NCI-H2196 (cell line): ENCODE measurements around the gene GPR179.
A peak's percentile ranks its signal among the peaks of the same experiment; 100 is the strongest.

ENCODE experiments used
- DNase-seq: peaks from one replicate; lab custom pipeline; 2025; ENCODE audit not compliant: unreplicated experiment; lab: John Stamatoyannopoulos, UW

GPR179 gene

GRCh38 chr17:38344420-38344745 is 627 bp upstream of the GPR179 start:
- DNase-seq: no peak

DNA sequence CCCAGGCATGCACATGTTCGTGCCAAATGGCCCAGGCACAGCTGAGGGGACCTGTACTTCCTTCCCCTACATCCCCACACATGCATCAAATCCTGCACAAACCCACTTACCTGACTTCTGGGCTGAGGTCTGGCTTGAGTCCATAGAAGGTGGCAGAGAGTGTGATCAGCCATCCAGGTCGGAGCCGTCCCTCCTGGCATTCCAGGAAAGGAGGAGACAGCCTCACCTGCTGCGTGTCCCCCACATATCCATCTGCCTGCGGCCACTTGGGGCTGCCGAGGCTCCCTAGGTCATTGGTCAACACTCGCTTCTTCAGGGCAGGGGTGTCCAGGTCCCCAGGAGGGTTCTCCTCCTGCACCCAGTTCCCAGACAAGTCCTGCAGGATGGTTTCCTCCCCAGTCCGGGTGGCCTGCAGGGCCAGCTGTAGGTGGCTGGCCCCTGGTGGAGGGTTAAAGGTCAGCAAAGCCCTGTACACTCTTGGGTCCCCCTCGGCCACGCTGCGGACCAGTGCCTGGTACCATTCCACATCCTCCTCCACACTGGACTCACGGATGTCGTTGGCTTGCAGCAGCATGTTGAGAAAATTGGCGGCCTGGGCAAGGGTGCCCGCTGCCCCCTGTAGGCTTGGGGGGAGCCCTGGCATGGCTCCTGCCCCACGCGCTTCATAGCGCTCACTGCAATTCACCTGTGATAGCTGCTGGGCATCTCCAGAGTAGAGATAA is 709 bp downstream of the GPR179 start:
- no peak for DNase-seq

GRCh38 chr17:38341035-38341721 is 2.6 kb downstream of the GPR179 start:
- peak; percentile 55 for DNase-seq

- DNase-seq: no peak
These were observed 3.9 kb downstream of the GPR179 start for GRCh38 chr17:38339891-38340290.

DNA sequence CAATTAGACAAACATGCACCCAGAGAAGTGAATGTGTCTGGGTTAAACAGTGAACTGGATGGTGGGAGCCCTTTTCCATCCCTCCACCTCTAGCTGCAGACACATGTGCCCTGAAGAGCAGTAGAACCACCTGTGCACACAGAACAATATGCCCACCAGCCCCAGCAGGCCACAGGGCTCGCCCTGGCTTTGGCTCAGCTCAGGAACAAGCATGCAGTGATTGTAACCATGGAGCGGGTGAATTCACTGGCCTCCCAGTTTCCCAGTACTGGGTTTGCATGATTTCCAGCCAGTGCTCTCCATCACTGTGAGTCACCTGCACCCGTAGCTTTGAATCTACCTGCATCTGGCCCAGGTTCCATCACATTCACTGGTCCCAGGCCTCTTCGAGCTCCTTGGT is 5.2 kb downstream of the GPR179 start:
- DNase-seq: no peak

DNA sequence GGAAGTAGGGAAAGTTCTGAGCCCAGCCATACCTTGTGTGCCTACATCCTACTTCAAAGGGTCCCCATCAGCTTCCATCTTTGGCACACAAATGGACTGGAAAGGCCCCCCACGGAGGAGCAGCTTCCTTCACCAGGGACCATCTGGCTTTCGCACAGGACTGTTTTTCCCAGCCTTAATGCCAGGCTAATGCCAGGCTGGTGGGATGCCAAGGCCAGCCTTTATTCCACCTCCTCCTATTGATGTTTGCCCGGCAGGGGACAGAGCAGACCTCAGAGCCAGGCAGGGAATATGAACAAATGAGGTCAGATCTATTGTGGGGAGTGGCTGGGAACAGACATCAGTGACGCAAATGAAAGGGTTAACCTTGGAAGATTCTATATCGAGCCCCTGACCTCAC is 5.7 kb downstream of the GPR179 start:
- no peak for DNase-seq

GRCh38 chr17:38336838-38337237 is 6.9 kb downstream of the GPR179 start:
- no peak for DNase-seq

- DNase-seq: no peak
These were observed 9.0 kb downstream of the GPR179 start for GRCh38 chr17:38334480-38335364.

- peak; percentile 6 for DNase-seq
These were observed 10.0 kb downstream of the GPR179 start for GRCh38 chr17:38333635-38334295.

DNA sequence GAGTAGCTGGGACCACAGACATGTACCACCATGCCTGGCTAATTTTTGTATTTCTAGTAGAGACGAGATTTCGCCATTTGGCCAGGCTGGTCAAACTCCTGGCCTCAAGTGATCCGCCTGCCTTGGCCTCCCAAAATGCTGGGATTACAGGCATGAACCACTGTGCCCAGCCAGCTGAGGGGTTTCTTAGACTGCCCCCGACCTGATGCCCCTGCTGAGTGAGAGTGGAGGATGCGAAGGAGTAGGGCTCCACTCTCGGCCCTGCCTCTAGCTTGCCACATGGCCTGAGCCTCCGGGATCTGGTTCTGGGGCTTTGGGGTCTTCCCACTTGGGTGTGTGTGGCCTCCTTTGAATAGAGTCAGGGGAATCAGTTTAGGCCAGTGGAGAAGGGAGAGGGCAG is 11.0 kb downstream of the GPR179 start:
- no peak for DNase-seq

GRCh38 chr17:38330941-38331411 is 12.8 kb downstream of the GPR179 start:
- DNase-seq: no peak

- DNase-seq: no peak
These were observed 13.7 kb downstream of the GPR179 start for GRCh38 chr17:38329808-38330730.

DNA sequence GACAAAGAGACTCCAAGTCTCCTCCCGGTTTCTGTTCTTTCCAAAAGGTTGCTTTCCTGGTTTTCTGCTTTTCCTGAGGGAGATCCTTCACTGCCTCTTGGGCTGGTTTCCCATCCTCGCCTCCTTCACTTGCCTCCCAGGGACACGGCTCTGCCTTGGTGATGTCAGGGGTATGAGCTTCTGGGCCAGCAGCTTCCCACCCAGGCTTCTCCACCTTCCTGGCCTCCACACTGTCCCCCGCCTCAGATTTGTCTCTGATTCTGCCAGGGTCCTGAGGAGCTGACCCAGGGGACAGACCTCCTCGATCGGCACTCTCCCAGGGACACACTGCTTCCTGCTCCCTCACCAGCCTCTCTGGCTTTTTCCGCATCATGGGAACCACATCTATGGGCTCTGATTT is 14.5 kb downstream of the GPR179 start:
- no peak for DNase-seq

DNA sequence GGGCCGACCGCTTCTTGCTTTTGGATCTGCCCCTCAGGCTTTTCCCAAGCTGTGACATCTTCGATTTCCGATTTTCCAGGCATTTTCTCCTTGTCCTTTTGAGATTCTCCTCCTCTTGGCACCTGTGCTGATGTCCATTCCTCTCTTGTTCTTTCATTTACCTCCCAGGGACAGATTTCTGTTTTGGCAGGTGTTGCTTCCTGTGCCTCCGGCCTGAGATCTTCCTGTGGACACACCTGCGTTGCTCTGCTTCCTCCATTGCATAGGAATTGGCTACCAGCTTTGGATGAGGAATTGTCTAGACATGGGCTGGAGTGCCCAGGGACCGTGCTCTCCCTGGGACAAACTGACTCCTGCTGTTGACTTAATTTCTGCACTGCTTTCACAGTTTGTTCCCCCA is 15.1 kb downstream of the GPR179 start:
- no peak for DNase-seq

DNA sequence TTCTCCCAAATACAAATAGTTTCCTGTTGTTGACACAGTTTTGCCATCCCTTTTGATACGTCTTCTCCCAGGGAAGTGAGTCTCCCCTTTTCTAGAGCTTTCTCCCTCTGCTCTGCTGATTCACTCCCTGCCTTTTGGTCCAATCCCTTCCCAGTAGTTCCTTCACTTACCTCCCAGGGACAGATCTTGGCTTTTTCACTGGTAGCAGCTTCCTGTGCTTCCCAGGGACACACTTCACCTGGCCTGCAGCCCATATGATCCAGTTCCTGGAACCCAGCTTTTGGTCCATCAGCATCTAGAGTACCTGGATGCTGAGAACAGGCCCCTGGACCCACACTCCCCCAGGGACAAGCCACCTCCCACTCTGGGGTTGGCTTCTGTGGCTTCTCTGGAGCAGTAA is 15.8 kb downstream of the GPR179 start:
- no peak for DNase-seq

- no peak for DNase-seq
These were observed 16.6 kb downstream of the GPR179 start for GRCh38 chr17:38326996-38327792.

DNA sequence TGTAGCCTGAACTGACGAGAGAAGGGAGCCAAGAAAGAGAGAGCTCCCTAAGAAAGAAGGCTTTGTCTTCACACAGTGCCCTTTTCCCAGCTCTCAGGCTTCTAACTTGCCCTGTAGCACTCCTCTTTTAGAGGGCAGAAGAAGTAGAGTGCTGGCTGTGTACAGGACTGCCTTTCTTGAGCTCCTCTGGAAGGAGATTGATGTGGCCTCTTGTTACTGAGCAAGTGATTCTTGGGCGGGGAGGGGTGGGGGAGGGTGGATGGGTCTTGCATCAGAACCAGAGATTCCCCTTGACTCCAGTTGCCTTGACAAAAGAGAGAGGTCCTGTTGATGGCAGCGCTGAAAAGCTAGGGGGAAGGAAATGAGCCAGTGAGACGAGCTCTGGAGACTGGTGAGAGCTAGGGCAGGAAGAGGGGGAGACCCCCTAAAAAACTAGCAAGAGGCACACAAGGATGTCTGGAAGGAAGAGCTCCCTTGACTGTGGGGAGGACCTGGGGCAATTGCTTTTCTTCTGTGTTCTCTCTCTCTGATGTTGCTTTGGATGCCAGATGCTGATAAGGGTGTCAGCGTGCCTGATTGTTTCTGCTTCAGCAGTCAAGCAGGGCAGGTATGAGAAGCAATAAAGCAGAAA is 18.4 kb downstream of the GPR179 start:
- no peak for DNase-seq

DNA sequence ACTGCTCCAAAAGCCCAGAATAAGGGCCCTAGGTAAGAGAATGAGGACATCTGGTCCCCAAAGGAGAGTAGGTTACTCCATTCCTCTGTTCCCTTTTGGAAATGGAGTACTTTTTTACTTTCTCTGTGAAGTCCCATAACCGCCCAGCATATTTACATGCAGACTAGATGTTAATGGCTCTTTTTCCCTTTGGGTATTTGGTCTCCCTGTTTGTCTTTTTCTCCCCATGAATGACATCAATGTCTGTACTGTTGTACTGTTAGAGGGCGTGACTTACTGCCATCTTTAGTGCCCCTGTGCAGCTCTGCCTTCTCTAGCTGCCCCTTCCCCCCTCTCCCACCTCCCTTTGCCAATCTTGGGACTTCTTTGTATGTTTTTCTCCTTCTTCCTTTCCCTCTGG is 19.0 kb downstream of the GPR179 start:
- DNase-seq: no peak

DNA sequence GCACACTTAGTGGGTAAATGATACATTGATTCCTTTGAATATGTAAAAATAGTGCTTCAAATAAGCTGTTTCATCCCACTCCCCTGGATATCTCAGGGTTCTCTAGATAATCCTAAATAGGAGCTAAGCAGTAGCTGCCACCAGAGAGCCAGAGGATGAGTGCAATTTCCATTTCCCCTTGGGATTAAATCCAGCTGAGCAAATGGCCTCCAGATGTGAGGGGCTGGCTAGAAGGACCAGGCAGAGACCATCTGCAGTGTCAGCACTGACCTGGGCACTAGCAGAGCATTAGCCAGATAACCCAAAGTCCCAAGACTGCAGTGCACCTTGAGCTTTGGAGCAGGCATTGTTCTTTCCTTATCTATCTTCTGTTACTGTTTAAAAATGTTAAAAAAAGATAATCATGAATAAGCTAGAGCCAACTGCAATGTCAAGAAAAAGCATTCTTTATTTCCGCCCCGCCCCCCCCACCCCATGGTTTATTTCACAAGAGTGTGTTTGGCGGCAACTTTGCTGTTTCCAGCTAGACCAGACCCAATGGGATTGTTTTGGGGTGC is 19.5 kb downstream of the GPR179 start:
- no peak for DNase-seq
